Measurements from ENCODE around the gene PYGB.

Gene PYGB

GRCh38 chr20:25293910-25294458 lies 46.1 kb downstream of the PYGB start:
- DNase-seq, result no peak

GRCh38 chr20:25294459-25295385 lies 46.8 kb downstream of the PYGB start:
- peak in 50 of 56 donors; percentile 14 to 81 (median 51) for DNase-seq

GRCh38 chr20:25295386-25296093 lies 47.7 kb downstream of the PYGB start:
- DNase-seq, result peak in 1 of 56 donors; percentile 23

GRCh38 chr20:25296094-25297093 lies 48.5 kb downstream of the PYGB start:
- DNase-seq, result peak in 32 of 56 donors; percentile 13 to 72 (median 40)

GRCh38 chr20:25297141-25297905 lies 49.4 kb downstream of the PYGB start:
- DNase-seq, result no peak

- no peak for DNase-seq
Measured at GRCh38 chr20:25299806-25300205, 51.9 kb downstream of the PYGB start.

GRCh38 chr20:25300496-25301170 lies 52.7 kb downstream of the PYGB start:
- no peak for DNase-seq

- DNase-seq, result no peak
Measured at GRCh38 chr20:25301357-25301920, 53.6 kb downstream of the PYGB start.

- DNase-seq, result no peak
Measured at GRCh38 chr20:25302596-25302995, 54.7 kb downstream of the PYGB start.

- DNase-seq, result peak in 1 of 56 donors; percentile 27
Measured at GRCh38 chr20:25303292-25304024, 55.6 kb downstream of the PYGB start.

- DNase-seq, result no peak
Measured at GRCh38 chr20:25304025-25304549, 56.2 kb downstream of the PYGB start.

GRCh38 chr20:25306991-25307903 lies 59.4 kb downstream of the PYGB start:
- DNase-seq, result no peak

- no peak for DNase-seq
Measured at GRCh38 chr20:25308083-25308491, 60.2 kb downstream of the PYGB start.

GRCh38 chr20:25308671-25309394 lies 60.9 kb downstream of the PYGB start:
- no peak for DNase-seq

GRCh38 chr20:25309395-25310267 lies 61.7 kb downstream of the PYGB start:
- DNase-seq, result peak in 5 of 56 donors; percentile 13 to 50 (median 32)

Data from nucleus accumbens (tissue), 56 donors.